ENCODE data around the gene CD151. TPM values are rescaled to one million over a fixed set of nuclear protein-coding genes. Genes with fewer than 3 reads are reported as not detected.

Gene CD151
- polyA plus RNA-seq, 1 experiment, result 559 TPM

- ChIA-PET POLR2A (no interaction called here), CTCF (no interaction called here)
- H3K27me3 ChIP-seq (ENCODE audit: control insufficient read depth, insufficient read depth, low read length), result no peaks in the 10 kb centered on the region
- H3K4me3 ChIP-seq (ENCODE audit: low read depth, low read length), result no peak overlapping the region
- no peak for DNase-seq (ENCODE audit: low read depth, low spot score)
- H3K27ac ChIP-seq (ENCODE audit: low read depth, low read length), result no peak overlapping the region
- no peaks in the 10 kb centered on the region; the same call in 1 of the 2 replicates for H3K9me3 ChIP-seq (ENCODE audit: control insufficient read depth, insufficient read depth, low read length)
- TF ChIP-seq CTCF (IDR thresholded peaks at IDR 0.05; ENCODE audit: low read depth, low read length), result no peak
Observed at GRCh38 chr11:815675-816432, 16.9 kb upstream of the CD151 start.

DNA sequence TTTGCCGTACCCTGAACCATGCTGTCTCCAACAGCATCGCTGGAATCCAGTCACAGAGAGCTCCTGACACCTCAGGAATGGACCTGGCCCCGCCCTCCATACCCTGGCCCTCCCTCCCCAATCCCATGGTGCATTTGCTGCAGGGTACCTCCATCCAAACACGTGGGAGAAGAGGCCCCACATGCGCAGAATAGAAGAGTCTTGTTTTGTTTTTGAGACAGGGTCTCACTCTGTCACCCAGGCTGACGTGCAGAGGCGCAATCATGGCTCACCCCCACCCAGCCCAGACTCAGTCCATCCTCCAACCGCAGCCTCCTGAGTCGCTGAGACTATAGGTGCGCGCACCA is 16.3 kb upstream of the CD151 start:
- ChIA-PET POLR2A (no interaction called here), CTCF (no interaction called here)
- Histone ChIP-seq H3K9me3 (ENCODE audit: control insufficient read depth, insufficient read depth, low read length) (no peaks in the 10 kb centered on the region; the same call in 1 of the 2 replicates), H3K27ac (ENCODE audit: low read depth, low read length) (no peak overlapping the region), H3K27me3 (ENCODE audit: control insufficient read depth, insufficient read depth, low read length) (no peaks in the 10 kb centered on the region), H3K4me3 (ENCODE audit: low read depth, low read length) (no peak overlapping the region)
- TF ChIP-seq CTCF (IDR thresholded peaks at IDR 0.05; ENCODE audit: low read depth, low read length), result no peak
- DNase-seq (ENCODE audit: low read depth, low spot score), result no peak

DNA sequence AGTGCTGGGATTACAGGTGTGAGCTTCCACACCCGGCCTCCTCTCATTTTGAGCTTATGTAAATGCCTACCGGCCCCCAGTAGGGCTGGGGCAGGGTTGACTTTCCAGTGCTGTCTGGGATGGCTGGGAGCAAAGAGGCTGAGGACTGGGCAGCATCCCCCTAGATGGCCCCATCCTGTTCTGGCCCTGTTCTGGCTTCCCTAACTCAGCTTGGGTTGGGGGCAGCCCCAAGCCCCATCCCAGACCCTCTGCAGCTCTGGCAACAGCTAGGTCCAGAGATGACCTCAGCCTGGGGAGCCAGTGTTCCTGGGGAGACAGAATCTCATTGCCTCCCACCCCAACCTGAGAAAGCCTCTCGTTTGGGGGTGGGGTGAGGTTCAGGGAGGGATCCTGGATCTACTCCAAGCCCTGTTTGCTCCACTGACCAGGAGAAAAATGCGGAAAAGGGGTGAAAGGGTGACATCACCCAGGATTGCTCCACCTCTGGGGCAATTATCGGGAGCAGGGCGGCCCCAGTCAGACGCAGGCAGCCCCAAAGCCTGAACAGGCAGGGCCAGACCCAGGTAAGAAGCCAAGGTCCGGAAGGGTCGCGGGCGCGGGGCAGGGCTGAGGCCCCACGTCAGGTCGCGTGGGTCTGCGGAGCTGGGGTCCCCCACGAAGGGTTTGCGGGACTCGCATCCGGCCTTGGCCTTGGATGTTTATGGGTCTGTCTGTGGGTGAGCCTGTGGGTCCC is 14.2 kb upstream of the CD151 start, which contains the start of gene PNPLA2:
Gene PNPLA2, plus strand, starts transcription at position 519 of the 733 bp plus-strand sequence. CDS start 805 bp downstream, outside the sequence.
- ChIA-PET CTCF (interaction anchor here (0.7 to 1.2 kb wide), 2 partner anchors 19 to 58 kb away, joined by 3 to 6 read pairs; no protein-coding TSS in a partner anchor), POLR2A (interaction anchor here (0.6 to 3.3 kb wide), 13 partner anchors 8 to 747 kb away, joined by 3 to 31 read pairs (median 8); partner anchors contain the start of genes CD151, RPLP2 and TSPAN4)

DNA sequence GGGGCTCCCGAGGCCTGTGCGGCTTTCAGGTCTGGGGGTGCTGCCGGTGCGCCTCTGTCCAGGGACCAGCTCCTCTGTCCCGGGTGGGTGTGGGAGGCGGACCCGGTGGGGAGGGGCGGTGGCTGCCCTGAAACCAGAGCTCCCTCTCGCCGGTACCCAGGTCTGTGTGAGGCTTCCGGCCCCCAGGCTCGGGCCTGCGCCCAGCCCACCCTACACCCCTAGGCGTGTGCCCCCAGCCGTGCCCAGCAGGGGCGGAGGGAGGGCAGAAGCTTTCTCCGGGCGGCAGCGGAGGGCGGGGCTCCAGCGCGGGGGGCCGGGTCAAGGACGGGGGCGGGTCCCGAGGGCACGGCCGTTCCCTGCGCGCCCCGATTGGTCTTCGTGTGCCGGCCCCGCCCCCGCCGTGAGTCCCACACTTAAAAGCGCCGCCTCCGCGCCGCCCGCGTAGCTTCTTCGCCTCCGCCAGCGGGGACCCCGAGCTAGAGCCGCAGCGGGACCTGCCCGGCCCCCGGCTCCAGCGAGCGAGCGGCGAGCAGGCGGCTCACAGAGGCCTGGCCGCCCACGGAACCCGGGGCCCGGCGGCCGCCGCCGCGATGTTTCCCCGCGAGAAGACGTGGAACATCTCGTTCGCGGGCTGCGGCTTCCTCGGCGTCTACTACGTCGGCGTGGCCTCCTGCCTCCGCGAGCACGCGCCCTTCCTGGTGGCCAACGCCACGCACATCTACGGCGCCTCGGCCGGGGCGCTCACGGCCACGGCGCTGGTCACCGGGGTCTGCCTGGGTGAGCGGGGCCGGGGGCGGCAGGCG is 13.4 kb upstream of the CD151 start:
- CTCF ChIA-PET, result interaction anchor here (0.7 to 1.2 kb wide), 2 partner anchors 20 to 59 kb away, joined by 3 to 6 read pairs; no protein-coding TSS in a partner anchor
- no peaks in the 10 kb centered on the region for H3K27me3 ChIP-seq (ENCODE audit: control insufficient read depth, insufficient read depth, low read length)
- POLR2A ChIA-PET, result interaction anchor here (0.6 to 3.3 kb wide), 14 partner anchors 8 to 747 kb away, joined by 3 to 31 read pairs (median 7); partner anchors contain the start of genes CD151, RPLP2 and TSPAN4
- peak overlapping the region; percentile 11 for H3K27ac ChIP-seq (ENCODE audit: low read depth, low read length)
- peak; percentile 48 for DNase-seq (ENCODE audit: low read depth, low spot score)
- H3K9me3 ChIP-seq (ENCODE audit: control insufficient read depth, insufficient read depth, low read length), result no peaks in the 10 kb centered on the region; the same call in 1 of the 2 replicates
- peak overlapping the region; percentile 78 for H3K4me3 ChIP-seq (ENCODE audit: low read depth, low read length)
- TF ChIP-seq CTCF (IDR thresholded peaks at IDR 0.05; ENCODE audit: low read depth, low read length), result peak; percentile 10; the same call in 1 of the 2 replicates

More for the DNA sequence above, 14.2 kb upstream of the CD151 start, which contains the start of gene PNPLA2:
- no peak for TF ChIP-seq CTCF (IDR thresholded peaks at IDR 0.05; ENCODE audit: low read depth, low read length)
- DNase-seq (ENCODE audit: low read depth, low spot score), result no peak
- no peaks in the 10 kb centered on the region for H3K27me3 ChIP-seq (ENCODE audit: control insufficient read depth, insufficient read depth, low read length)
- peak within 1 kb of the TSS; percentile 78 for H3K4me3 ChIP-seq (ENCODE audit: low read depth, low read length)
- H3K9me3 ChIP-seq (ENCODE audit: control insufficient read depth, insufficient read depth, low read length), result no peaks in the 10 kb centered on the region; the same call in 1 of the 2 replicates
- peak within 1 kb of the TSS; percentile 11 for H3K27ac ChIP-seq (ENCODE audit: low read depth, low read length)

Data from AG04450 (cell line).